ENCODE data around the gene PSMG2. TPM values are rescaled to one million over a fixed set of nuclear protein-coding genes. Genes with fewer than 3 reads are reported as not detected.

Gene PSMG2
- total and polyA plus RNA-seq, 10 of the 15 experiments (the other 5 are each of a cell fraction or from before 2014, with no cell fraction given) = 88.5 to 268 (median 116) TPM

DNA sequence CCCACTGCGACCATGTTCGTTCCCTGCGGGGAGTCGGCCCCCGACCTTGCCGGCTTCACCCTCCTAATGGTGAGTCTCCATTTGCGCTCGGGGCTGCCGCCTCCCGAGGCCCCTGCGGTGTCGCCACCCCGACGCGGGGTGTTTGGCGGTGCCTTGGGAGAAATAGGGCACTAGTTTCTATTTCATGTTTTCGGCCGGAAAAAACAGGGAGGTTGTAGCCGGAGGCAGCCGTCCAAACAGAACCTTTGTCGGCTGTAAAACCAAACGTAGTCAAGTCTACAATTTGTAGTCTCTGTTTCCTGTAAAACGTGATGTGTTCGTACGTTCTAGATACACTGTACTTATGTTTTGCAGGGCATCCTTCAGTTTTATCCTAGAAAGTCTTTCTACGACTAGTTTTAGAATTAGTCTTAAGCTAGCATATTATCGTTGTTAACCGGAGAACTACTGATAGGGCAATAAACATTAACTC lies 290 bp downstream of the PSMG2 start:
- H3K9me3 ChIP-seq (replicated peaks; ENCODE audit: control insufficient read depth, insufficient read depth, low read length) = no peaks in the 10 kb centered on the region
- H3K9ac ChIP-seq (ENCODE audit: control insufficient read depth, insufficient read depth, low read length) = peak overlapping the region; percentile 72
- ChIA-PET SMC1A (ENCODE audit: uncharacterized antibody, unreplicated experiment) (interaction anchor here (0.9 to 2.1 kb wide), 4 partner anchors 20 to 326 kb away, joined by 3 to 9 read pairs (median 3); partner anchors contain the start of gene AFG3L2), RAD21 (ENCODE audit: unreplicated experiment) (interaction anchor here (1.1 kb wide), 1 partner anchor 326 kb away, joined by 3 read pairs; the partner anchor contains the start of gene AFG3L2), CTCF (interaction anchor here (1.1 kb wide), 1 partner anchor 311 kb away, joined by 4 read pairs; no protein-coding TSS in a partner anchor), POLR2A (interaction anchor here (0.5 to 1.9 kb wide), 5 partner anchors 10 to 293 kb away, joined by 3 to 7 read pairs (median 5); no protein-coding TSS in a partner anchor)
- no peak for FAIRE-seq
- peaks cover 57% of the 10 kb centered on the region for H3K79me2 ChIP-seq (ENCODE audit: control insufficient read depth, insufficient read depth, low read length)
- ATAC-seq = no peak
- intact Hi-C loops (cut with micrococcal nuclease; ENCODE audit: unreplicated experiment) = no loop called here
- peak overlapping the region; percentile 98 for H3K27ac ChIP-seq (ENCODE audit: control insufficient read depth, insufficient read depth)
- H3K4me1 ChIP-seq (ENCODE audit: control insufficient read depth, insufficient read depth, low read length) = peaks cover 16% of the 10 kb centered on the region
- peak overlapping the region; percentile 58 for H3K4me2 ChIP-seq (ENCODE audit: control insufficient read depth, insufficient read depth)
- TF ChIP-seq, protein P1, sequence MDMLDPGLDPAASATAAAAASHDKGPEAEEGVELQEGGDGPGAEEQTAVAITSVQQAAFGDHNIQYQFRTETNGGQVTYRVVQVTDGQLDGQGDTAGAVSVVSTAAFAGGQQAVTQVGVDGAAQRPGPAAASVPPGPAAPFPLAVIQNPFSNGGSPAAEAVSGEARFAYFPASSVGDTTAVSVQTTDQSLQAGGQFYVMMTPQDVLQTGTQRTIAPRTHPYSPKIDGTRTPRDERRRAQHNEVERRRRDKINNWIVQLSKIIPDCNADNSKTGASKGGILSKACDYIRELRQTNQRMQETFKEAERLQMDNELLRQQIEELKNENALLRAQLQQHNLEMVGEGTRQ (IDR thresholded peaks at IDR 0.05; ENCODE audit: borderline replicate concordance, low read depth, low read length) = no peak
- TF ChIP-seq KAT2A (conservative IDR thresholded peaks at IDR 0.05; ENCODE audit: control insufficient read depth, low read depth, low read length) (no peak), NR2C1 (IDR thresholded peaks at IDR 0.05) (no peak), RB1 (IDR thresholded peaks at IDR 0.05; ENCODE audit: borderline replicate concordance) (no peak), CEBPB (IDR thresholded peaks at IDR 0.05; ENCODE audit: borderline replicate concordance in 1 of 2, low read depth in 2 of 2, low read length in 2 of 2) (no peak), NFIC (IDR thresholded peaks at IDR 0.05; ENCODE audit: low read depth, low read length) (no peak), DPF2 (IDR thresholded peaks at IDR 0.05) (peak; percentile 30; the same call in 1 of the 2 replicates), RUNX3 (IDR thresholded peaks at IDR 0.05; ENCODE audit: low read length) (peak; percentile 45), CHD2 (IDR thresholded peaks at IDR 0.05; ENCODE audit: borderline replicate concordance, low read depth, low read length) (no peak), ASH2L (IDR thresholded peaks at IDR 0.05; ENCODE audit: borderline replicate concordance, low read depth) (peak; percentile 25)
- TF ChIP-seq, protein P2, sequence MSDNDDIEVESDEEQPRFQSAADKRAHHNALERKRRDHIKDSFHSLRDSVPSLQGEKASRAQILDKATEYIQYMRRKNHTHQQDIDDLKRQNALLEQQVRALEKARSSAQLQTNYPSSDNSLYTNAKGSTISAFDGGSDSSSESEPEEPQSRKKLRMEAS (IDR thresholded peaks at IDR 0.05; ENCODE audit: low read depth, low read length) = no peak
- under 1% methylated on average over 28 of the region's 28 CpGs for WGBS (ENCODE audit: insufficient coverage, insufficient replicate concordance, low lambda C conversion rate, missing lambda C conversion rate)
- no peak for DNase-seq (ENCODE audit: low read depth, low spot score)
- no peaks in the 10 kb centered on the region for H4K20me1 ChIP-seq (ENCODE audit: control insufficient read depth, insufficient read depth)
- peak overlapping the region; percentile 95 for H2AFZ ChIP-seq (ENCODE audit: control insufficient read depth, low read depth, low read length)
- H3K27me3 ChIP-seq (replicated peaks in 1 of 2; ENCODE audit: control insufficient read depth in 2 of 2, insufficient read depth in 2 of 2, low read length in 1 of 2) = no peaks in the 10 kb centered on the region
- BruUV-seq (replicated peaks) = no TSS peak
- in situ Hi-C loops (cut with MboI) = no loop called here
- peak overlapping the region; percentile 96 for H3K4me3 ChIP-seq
- H3K36me3 ChIP-seq (ENCODE audit: control insufficient read depth in 2 of 2, insufficient read depth in 2 of 2, low read length in 1 of 2) = peaks cover 2 to 10% of the 10 kb centered on the region in 2 experiments; a peak in 1 of 4 replicates
